Umbilical cord (tissue), 2 donors: ENCODE results near the gene CUL7. TPM values are rescaled to one million over a fixed set of nuclear protein-coding genes. Genes with fewer than 3 reads are reported as not detected.
"Not testable (repeated sequence)": the region's sequence is repeated elsewhere in the genome, so short reads cannot be mapped to it uniquely, and the experiment has no call there.

ENCODE experiments used
- DNase-seq: peaks from one replicate; pipeline ENCODE4 v3.0.0-alpha.2; 2015; ENCODE audit warnings: low spot score
- total RNA-seq: library from RNA; depleted of rRNA; stranded (reverse); fragments of >200 nt; gene quantifications from one replicate; pipeline ENCODE4 v1.2.3, GENCODE V29; 2014; ENCODE audit warnings: low replicate concordance; ENCODE audit not compliant: insufficient read depth

The CUL7 gene
- total RNA-seq, 1 donor from 2014 or later = 27.0 TPM

DNA sequence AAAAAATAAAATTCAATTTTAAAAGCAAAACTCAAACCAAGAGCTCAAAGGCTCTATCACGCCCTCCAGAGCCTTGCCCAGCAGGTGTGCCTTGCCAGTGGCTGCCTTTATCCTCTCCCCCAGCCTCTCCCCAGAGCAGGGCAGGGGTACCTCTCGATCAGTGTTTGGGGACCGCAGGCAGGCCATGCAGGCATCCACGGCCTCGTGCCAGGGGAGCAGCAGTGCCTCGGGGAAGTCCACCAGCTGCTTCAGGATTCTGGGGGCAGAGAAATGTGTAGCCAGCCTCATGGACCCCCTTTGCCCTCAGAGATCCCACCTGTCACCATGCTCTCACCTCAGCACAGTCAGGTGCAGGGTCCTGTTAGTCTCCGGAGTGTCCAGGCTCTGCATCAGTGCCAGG lies 5.7 kb downstream of the CUL7 start:
- DNase-seq = no peak

DNA sequence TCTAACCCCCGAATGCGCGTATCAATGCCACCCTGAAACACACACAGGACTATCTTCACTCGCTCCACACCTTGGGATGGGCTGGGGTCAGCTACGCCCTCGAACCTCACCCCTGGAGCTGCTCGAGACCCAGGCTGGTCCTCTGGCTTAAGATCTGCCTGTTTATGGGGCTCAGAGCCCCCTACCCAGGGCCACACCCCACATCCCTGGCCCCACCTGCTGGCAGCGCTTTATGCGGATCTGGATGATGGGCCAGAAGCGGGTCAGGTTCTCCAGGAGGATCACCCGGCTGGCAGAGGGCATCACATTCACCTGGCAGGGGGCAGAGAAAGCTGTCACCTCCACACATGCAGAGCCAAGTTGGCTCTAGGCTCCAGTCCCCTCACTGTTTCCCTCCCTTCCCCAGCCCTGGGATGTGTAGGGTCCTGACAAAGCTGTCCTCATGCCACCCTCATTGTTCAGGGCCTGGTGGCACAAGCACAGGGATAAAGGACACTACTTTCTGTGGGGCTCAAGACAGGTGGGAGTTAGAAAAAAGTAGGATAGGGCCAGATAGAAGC lies 8.2 kb downstream of the CUL7 start:
- DNase-seq = no peak

DNA sequence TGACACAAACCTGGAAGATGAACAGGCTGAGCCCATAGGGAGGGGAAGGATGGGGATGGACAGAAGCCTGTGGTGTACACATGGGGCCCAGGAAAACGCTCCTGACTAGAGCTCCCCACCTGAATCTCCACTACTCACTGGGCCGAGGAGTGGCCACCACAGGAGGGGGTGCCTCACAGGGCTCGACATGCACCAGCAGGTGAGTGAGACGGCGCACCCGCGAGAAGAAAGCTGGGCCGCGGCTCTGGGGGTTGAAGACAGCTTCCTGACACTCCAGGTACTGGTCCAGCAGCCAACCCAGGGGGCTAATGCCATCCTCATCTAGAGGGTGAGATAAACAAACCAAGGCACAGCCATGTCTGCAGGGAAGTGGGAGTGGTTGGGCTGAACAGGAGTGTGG lies 10.3 kb downstream of the CUL7 start:
- DNase-seq = no peak

DNA sequence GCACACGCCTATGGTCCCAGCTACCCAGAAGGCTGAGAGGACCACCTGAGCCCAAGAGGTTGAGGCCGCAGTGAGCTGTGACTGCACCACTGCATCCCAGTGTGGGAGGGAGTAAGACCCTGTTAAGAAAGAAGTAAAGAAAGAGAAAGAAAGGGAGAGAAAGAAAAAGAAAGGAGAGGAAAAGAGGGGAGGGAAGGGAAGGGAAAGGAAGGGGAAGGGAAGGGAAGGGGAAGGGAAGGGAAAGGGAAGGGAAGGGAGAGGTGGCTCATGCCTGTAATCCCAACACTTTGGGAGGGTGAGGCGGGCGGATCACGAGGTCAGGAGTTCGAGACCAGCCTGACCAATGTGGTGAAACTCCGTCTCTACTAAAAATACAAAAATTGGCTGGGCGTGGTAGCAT lies 12.2 kb downstream of the CUL7 start:
- DNase-seq = not testable (repeated sequence)

DNA sequence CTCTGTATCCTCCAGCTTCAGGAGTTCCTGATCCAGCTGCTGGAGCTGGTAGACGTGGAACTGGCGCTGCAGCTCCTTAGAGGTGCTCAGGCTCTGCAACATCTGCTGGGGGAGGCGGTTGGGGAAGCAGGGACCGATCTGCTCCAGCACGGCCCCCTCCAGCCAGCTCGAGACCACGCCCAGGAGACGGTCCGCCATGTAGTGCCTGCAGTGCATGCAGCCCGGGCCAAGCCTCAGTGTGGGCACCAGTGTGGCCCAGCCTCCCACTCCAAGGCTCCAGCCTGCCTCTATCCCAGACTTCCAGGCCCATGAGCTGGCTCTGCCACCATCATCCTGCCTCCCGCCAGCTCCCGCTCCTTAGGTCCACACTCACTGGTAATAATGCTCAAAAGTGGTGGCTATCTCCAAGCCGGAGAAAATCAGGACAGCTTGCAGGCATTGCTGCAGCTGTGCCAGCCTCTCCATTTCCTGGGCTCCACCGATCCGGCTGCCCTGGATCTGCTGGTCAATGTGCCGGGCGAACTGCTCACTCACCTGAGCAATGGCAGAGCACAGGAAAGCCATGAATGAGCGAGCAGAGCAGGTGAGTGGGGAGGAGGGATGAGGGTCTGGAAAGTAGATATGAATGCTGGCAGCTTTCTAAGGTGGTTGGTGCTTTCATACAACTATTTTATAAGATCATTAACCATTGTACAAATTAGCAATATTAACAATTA lies 13.0 kb downstream of the CUL7 start:
- no peak for DNase-seq

DNA sequence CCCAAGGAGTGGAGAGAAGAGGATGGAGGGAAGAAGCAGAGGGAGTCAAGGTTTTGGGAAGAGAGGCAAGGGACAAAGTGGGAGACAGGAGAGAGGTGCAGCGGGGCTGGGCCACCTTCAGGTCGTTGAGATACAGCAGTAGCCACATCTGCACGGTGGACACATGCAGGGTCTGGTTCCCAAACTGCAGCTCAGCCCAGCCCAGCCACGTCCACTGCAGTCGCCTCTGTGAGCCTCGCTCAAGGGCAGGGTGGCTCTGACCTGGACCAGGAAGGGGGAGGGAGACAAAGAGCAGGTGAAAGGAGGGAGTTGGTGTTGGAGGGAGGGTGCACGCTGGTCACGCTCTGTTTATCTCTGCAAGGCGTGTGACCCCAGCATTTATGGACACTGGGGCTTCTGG lies 14.9 kb downstream of the CUL7 start:
- no peak for DNase-seq

DNA sequence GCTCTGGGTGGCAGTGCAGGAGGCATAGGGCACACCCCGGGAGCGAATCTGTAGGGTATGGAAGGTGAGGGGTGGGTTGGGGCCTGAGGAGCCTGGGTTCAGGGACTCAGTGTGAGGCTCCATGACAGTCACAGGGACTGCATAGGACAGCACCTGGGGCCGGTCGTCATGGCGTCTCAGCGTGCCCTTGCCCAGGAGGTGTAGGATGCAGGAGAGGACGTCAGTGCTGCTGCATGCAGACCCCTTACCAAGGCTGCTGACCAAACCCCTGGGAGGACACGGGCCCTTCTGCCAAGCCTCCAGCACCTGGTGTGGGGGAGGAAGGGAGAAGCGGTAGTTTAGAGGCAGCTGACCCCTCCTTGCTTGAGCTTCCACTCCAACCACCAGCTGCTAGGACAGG lies 15.9 kb downstream of the CUL7 start:
- no peak for DNase-seq

DNA sequence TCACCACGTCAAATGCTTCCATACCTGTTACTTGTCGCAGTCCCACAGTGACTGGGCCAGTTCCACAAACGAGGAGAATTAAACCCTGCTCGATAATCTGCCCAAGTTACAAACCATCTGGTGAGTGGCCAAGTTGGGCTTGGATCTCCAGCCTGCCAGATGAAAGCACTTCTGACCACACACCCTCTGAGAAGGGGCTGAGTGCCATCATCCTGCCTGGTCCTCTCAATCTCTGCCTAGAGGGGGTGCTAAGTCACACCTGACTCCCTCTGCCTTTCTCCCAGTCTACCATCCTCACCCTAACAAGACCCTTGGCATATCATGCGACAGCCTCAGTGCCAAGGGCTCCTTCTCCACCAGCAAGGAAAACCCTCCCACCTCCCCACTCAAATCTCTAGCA lies 16.5 kb downstream of the CUL7 start:
- no peak for DNase-seq

DNA sequence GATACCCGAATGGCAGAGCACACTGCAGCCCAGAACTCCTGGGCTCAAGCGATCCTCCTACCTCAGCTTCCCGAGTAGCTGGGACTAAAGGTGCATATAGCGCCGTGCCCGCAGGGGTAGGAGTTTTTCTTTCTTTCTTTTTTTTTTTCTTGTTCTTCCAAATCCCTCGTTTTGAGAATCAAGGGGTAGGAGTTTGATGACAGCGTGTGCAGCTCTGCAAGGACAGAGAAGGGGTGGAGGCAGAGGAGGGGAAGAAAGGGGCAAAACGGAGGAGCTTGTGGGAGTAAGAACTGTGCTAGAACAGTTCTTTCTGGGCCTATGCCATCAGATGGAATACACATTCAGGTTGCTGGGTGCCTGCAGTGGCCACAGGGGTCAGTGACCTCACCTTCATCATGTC lies 16.9 kb downstream of the CUL7 start:
- DNase-seq = no peak

DNA sequence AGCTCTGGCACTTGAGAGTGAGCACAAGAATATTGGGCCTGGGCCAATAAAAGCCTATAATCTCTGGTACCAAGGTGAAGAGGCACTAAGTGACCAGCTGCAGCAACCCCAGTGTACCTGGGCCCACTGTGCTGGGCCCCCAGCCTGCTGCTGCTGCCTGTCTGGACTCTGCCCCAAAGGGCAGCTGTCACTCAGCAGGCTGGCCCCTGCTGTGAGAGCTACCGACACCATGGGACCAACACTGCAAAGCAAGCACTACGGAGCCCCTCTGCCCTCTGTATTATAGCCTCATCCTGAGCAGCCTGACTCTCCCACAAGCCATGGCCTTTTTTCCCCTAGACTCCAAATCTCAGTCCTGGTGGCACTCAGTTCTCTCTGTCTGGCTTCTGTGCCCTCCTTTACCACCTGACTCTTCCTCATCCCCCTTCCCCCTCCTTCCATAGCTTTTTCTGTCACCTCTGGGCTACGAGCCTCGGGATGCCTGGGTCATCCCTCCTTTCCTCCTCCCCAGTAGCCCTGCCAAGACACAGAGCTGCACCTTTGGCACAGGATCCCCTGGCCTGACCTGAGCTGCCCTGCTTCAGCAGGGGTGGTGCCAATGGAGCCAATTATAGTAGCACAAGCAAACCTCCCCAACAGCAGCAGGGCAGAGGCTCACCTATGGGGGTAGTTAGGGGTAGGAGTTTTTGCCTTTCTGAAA lies 18.0 kb downstream of the CUL7 start:
- DNase-seq = no peak

DNA sequence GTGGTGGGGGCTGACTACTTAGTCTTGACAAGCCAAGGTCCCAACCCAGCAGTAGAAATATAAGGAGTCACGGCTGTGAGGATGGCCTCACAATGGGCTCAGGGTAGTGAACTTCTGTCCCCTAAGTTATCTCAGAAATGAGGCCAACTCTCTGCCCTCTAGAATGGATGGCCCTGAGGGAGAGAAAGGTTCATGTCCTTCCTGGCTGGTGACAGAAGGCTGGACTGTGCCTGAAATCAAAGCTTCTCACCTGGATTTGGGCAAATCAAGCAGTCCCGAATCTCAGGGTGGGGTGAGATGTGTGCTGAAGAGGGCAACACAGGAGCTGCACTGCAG lies 19.5 kb downstream of the CUL7 start:
- no peak for DNase-seq

DNA sequence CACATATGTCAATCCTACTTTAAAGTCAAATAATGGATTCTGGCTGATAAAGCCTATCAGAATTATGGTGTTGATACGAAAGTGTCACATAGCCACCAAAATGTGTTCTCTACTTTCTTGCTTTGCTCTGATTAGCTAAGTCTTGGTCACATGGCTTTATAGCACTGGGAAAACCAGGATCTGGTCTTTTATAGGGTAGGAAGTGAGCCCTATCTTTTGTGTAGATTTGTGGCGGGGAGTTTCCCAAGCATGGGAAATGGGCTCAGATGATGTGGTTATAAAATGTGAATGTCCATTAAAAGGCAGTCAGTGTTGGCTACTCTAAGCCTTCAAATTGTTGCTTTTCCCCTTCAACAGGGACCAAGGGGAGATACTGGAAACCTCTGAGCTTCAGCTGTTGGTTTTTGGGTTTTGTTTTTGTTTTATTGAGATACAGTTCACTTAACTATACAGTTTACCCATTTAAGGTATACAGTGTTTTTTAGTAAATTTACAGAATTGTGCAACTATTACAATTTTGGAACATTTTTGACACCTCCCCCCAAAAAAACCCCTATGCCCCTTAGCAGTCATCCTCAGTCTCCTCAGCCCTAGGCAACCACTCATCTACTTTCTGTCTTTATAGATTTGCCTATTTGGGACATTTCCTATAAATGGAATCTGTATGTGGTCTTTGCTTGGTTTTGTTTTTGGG lies 20.0 kb downstream of the CUL7 start:
- no peak for DNase-seq

DNA sequence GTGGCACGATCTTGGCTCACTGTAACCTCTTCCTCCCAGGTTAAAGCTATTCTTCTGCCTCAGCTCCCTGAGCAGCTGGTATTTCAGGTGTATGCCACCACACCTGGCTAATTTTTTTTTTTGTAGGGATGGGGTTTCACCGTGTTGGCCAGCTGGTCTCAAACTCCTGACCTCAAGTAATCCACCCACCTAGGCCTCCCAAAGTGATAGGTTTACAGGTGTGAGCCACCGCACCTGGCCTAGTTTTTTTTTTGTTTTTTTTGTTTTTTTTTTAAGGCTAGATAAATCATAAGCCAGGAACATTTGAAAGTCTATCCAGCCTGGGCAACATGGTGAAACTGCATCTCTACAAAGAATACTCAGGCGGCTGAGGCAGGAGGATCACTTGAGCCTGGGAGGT lies 21.3 kb downstream of the CUL7 start:
- DNase-seq = no peak

DNA sequence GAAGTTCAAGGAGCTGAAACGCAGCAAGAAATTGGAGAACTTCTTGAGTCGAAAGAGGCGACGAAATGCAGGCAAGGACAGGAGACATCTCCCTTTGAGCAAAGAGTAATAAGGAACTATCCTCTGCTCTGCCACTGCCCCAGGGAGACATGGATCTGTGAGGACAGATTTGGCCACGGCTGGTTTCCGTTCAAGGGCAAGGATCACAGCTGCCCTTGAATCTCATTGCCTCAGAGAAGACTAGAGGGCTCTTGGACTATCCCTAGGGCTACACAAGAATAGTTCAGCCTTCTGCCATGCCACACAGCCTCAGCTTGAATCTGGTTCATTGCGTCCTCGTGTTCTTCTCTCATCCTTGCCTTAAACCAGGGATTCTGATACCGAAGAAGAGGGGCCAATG lies 24.5 kb downstream of the CUL7 start:
- DNase-seq = no peak

DNA sequence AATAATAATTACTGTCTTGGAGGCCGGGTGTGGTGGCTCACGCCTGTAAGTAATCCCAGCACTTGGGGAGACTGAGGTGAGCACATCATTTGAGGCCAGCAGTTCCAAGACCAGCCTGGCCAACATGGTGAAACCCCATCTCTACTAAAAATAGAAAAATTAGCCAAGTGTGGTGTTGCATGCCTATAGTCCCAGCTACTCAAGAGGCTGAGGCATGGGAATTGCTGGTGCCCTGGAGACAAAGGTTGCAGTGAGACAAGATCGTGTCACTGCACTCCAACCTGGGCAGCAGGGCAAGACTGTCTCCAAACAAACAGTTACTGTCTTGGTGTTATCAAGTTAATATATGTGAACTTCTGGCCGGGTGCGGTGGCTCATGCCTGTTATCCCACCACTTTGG lies 27.3 kb downstream of the CUL7 start:
- DNase-seq = no peak

DNA sequence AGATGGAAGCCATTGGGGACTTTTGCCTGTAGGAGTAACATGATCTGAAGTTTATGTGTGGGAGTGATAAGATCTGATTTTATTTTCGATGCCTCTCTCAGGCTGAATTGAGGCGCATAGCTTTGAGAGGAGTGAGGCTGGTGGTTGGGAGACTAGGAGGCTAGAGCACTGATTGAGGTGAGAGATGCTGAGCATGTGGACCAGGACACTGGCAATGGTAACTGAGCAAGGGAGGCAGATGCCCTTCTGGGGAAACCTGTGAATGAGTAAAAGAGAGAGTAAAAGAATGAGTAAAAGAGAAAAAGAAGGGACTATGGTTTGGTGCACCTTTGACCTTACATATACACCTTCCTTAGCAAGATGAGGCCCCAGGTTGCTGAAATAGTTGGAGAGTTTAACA lies 29.2 kb downstream of the CUL7 start:
- DNase-seq = no peak

DNA sequence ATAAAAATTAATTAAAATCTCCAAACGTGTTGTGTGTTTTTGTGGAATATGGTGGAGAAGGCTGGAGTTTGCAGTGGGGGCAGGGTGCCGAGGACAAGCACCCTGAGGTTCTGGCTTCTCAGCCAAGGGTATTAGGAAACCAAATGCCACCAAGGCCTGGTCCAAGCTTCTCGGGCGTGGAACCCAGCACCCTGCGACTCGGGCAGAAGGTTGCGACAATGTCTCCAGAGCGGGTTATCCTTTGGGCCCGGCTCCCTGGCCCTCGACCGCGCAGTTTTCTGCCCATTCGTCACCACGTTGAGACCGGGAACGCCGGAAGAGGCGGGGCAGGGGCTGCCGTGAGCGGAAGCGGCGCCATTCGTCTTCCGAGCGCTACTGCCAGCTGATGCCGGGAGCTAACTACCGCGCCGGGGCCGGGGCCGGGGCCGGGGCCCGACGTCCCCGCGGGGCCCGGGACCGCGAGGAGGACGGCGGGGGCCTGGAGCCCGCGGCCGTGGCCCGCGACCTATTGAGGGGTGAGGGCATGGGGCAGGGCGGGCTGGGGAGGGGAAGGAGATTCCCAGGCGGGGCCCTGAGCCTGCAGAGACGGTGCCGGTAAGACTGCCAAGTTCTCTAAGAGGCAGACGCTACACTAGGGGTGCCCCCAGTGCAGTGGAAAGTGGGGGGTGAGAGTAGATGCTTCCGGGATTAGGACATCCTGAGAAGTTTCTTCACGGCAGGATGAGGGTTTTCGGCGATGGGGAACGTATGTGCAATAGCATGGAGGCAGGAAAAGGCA lies 32.2 kb downstream of the CUL7 start, which contains the start of gene RRP36:
TSS of gene RRP36 (plus strand) at position 354 of the 778 bp plus-strand sequence. CDS start at position 386, 32 bp downstream.
- peak; percentile 88 for DNase-seq

DNA sequence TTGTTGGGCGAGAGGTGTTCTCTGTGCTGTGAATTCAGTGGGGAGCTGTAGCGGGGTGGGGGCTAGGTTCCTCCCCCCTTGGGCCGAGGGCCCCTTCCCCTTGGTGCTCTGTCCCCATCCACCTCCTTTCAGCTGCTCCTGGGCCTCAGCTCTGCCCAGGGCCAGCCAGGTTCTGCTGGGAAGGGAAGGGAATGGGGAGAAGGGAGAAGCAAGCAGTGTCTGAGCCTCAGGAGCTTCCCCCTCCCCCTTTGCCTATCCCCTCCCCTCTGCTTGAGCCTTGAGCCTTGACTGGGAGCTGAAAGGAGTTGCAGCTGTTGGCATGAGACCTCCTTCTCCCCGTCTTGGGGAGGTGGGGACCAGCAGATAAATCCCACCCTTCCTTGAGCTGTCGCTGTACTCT lies 32.8 kb downstream of the CUL7 start:
- DNase-seq = peak; percentile 55

DNA sequence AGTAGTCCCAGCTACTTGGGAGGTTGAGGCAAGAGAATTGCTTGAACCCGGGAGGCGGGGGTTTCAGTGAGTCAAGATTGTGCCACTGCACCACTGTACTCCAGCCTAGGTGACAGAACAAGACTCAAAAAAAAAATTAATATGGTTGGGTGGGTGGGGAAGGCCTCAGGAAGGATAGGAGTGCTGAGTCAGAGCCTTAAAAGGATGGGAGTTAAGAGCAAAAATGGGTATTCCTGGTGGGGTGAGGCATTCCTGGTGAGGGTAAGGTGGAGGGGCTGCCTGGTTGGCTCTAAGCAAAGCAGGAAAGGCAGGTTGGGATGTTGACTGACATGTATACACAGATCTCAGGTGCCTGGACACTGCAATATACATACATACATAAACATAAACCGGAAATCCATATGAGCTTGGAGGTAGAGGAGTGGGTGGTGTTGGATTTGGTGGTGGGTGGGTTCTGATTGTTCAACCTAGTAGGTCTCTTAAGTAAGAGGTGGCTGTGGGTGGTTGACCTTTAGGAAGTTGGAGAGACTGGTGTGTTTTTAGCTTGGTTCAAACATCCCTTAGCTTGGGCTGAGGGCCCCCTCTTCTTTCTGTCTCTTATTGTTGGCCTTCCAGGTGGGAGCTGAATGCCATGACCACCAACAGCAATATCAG lies 33.5 kb downstream of the CUL7 start:
- DNase-seq = no peak

DNA sequence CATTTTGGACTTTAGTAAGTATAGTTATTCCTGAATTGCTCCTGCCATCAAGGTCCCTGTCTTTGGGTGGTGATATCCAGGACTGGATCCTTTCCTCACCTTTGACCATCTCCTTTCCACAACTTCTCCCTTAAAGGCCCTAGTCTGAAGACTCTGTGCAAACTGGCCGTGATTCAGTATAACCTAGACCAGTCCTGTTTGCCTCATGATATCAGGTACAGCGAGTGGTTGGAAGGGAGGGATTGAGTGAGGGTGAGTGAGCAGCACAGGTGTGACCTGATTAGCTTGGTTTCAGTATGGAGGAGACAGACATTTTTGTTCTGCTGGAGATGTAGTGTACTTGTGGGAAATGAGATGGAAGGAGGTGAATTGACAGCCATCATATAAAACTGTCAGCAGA lies 34.5 kb downstream of the CUL7 start:
- no peak for DNase-seq

DNA sequence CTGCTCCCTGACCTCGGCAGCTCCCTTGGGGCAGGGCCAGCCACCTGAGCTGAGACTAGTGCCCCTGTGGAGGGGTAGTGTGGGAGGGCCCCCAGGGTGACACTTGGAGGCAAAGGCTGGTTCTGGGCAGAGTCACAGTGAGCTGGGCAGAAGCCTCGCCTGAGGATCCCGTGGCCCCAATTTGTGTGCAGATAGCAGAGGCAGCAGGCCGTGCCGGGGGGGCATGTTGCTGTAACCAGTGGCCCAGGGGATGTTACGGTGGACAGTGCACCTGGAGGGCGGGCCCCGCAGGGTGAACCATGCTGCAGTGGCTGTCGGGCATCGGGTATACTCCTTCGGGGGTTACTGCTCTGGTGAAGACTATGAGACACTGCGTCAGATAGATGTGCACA lies 36.7 kb downstream of the CUL7 start:
- DNase-seq = no peak
